ENCODE results near the gene ANO10. TPM values are rescaled to one million over a fixed set of nuclear protein-coding genes. Genes with fewer than 3 reads are reported as not detected.

ANO10 gene
- total RNA-seq, 1 donor from 2014 or later: 56.9 TPM

- Mint-ChIP-seq H3K27ac (ENCODE audit: unreplicated experiment) (no peak overlapping the region), H3K36me3 (ENCODE audit: low read depth) (peaks cover 16% of the 10 kb centered on the region), H3K4me1 (ENCODE audit: low read depth) (peaks cover 27% of the 10 kb centered on the region), H3K27me3 (ENCODE audit: low read depth) (no peaks in the 10 kb centered on the region), H3K4me3 (ENCODE audit: unreplicated experiment) (no peak overlapping the region), H3K9me3 (ENCODE audit: low read depth) (peaks cover 9% of the 10 kb centered on the region)
- no peak for TF ChIP-seq CTCF (IDR thresholded peaks at IDR 0.05)
- DNase-seq (ENCODE audit: low spot score): no peak
These were observed 290.8 kb downstream of the ANO10 start for GRCh38 chr3:43330981-43331380.

GRCh38 chr3:43328653-43329052 lies 293.2 kb downstream of the ANO10 start:
- DNase-seq (ENCODE audit: low spot score): no peak
- Mint-ChIP-seq H3K4me3 (ENCODE audit: unreplicated experiment) (no peak overlapping the region), H3K9me3 (ENCODE audit: low read depth) (no peaks in the 10 kb centered on the region), H3K27me3 (ENCODE audit: low read depth) (no peaks in the 10 kb centered on the region), H3K4me1 (ENCODE audit: low read depth) (peaks cover 35% of the 10 kb centered on the region), H3K27ac (ENCODE audit: unreplicated experiment) (no peak overlapping the region), H3K36me3 (ENCODE audit: low read depth) (peaks cover 2% of the 10 kb centered on the region)
- no peak for TF ChIP-seq CTCF (IDR thresholded peaks at IDR 0.05)

- H3K4me3 Mint-ChIP-seq (ENCODE audit: unreplicated experiment): no peak overlapping the region
- peaks cover 35% of the 10 kb centered on the region for H3K4me1 Mint-ChIP-seq (ENCODE audit: low read depth)
- H3K27ac Mint-ChIP-seq (ENCODE audit: unreplicated experiment): peak overlapping the region; percentile 80
- TF ChIP-seq CTCF (IDR thresholded peaks at IDR 0.05): no peak
- H3K9me3 Mint-ChIP-seq (ENCODE audit: low read depth): no peaks in the 10 kb centered on the region
- H3K27me3 Mint-ChIP-seq (ENCODE audit: low read depth): no peaks in the 10 kb centered on the region
- H3K36me3 Mint-ChIP-seq (ENCODE audit: low read depth): no peaks in the 10 kb centered on the region
- DNase-seq (ENCODE audit: low spot score): no peak
These were observed 294.2 kb downstream of the ANO10 start for GRCh38 chr3:43327582-43327979.

GRCh38 chr3:43326891-43327581 lies 294.8 kb downstream of the ANO10 start:
- no peak for DNase-seq (ENCODE audit: low spot score)

GRCh38 chr3:43323541-43323940 lies 298.3 kb downstream of the ANO10 start:
- TF ChIP-seq CTCF (IDR thresholded peaks at IDR 0.05): no peak
- DNase-seq (ENCODE audit: low spot score): no peak
- Mint-ChIP-seq H3K27ac (ENCODE audit: unreplicated experiment) (no peak overlapping the region), H3K4me1 (ENCODE audit: low read depth) (peaks cover 33% of the 10 kb centered on the region), H3K27me3 (ENCODE audit: low read depth) (no peaks in the 10 kb centered on the region), H3K36me3 (ENCODE audit: low read depth) (no peaks in the 10 kb centered on the region), H3K4me3 (ENCODE audit: unreplicated experiment) (no peak overlapping the region), H3K9me3 (ENCODE audit: low read depth) (no peaks in the 10 kb centered on the region)

More at GRCh38 chr3:43326891-43327581, 294.8 kb downstream of the ANO10 start:
- Mint-ChIP-seq H3K27me3 (ENCODE audit: low read depth) (no peaks in the 10 kb centered on the region), H3K9me3 (ENCODE audit: low read depth) (no peaks in the 10 kb centered on the region), H3K27ac (ENCODE audit: unreplicated experiment) (peak overlapping the region; percentile 80), H3K36me3 (ENCODE audit: low read depth) (no peaks in the 10 kb centered on the region), H3K4me3 (ENCODE audit: unreplicated experiment) (no peak overlapping the region), H3K4me1 (ENCODE audit: low read depth) (peaks cover 35% of the 10 kb centered on the region)
- no peak for TF ChIP-seq CTCF (IDR thresholded peaks at IDR 0.05)
